A673 (cell line): ENCODE measurements around the gene GALNTL6. TPM values are rescaled to one million over a fixed set of nuclear protein-coding genes. Genes with fewer than 3 reads are reported as not detected.
"Not testable (repeated sequence)": the region's sequence is repeated elsewhere in the genome, so short reads cannot be mapped to it uniquely, and the experiment has no call there.

Experiments used
- BruUV-seq: library from RNA; stranded (reverse); fragments of 400-500 nt; replicated peaks from 2 replicates; lab custom pipeline; 2021; lab: Mats Ljungman, UMichigan
- CTCF ChIA-PET: fragments of 300-600 bp; sonication (Branson Sonifier 250); formaldehyde crosslinking; loops from one replicate; lab custom pipeline; 2022; ENCODE audit warnings: antibody characterized with exemption; lab: Charles Lee
- POLR2A ChIA-PET: fragments of 300-600 bp; sonication (Branson Sonifier 250); formaldehyde crosslinking; loops from one replicate; lab custom pipeline; 2022; ENCODE audit warnings: antibody characterized with exemption; ENCODE audit not compliant: low non-redundant PET; lab: Charles Lee
- DNase-seq: peaks from one replicate; pipeline ENCODE4 v3.0.0-alpha.2; 2015; ENCODE audit warnings: low spot score
- H3K27ac ChIP-seq: fragments of 200-600 bp; sonication (generic); 2 replicates; pipeline ENCODE4 v1.5.1; 2016; ENCODE audit warnings: mixed run types, low read depth, mild to moderate bottlenecking, mixed read lengths, antibody characterized with exemption, low read length; ENCODE audit not compliant: poor library complexity, severe bottlenecking
- H3K27me3 ChIP-seq: fragments of 200-600 bp; sonication (generic); replicated peaks from 2 replicates; pipeline ENCODE4 v1.6.1; 2017; ENCODE audit warnings: mixed run types, low read depth, mild to moderate bottlenecking, mixed read lengths, antibody characterized with exemption, low read length; ENCODE audit not compliant: insufficient read depth, poor library complexity
- H3K36me3 ChIP-seq: fragments of 200-600 bp; sonication (generic); 2 replicates; pipeline ENCODE4 v1.6.1; 2016; ENCODE audit warnings: mixed run types, mild to moderate bottlenecking, mixed read lengths, antibody characterized with exemption, low read length; ENCODE audit not compliant: insufficient read depth, poor library complexity, severe bottlenecking
- H3K4me1 ChIP-seq: fragments of 200-600 bp; sonication (generic); 2 replicates; pipeline ENCODE4 v1.6.1; 2017; ENCODE audit warnings: mixed run types, mild to moderate bottlenecking, mixed read lengths, antibody characterized with exemption, low read length; ENCODE audit not compliant: insufficient read depth, poor library complexity, severe bottlenecking
- H3K4me3 ChIP-seq: fragments of 200-600 bp; sonication (generic); 2 replicates; pipeline ENCODE4 v1.5.1; 2016; ENCODE audit warnings: low read depth, mixed run types, mild to moderate bottlenecking, mixed read lengths, low read length; ENCODE audit not compliant: poor library complexity, severe bottlenecking
- H3K9me3 ChIP-seq: fragments of 200-600 bp; sonication (generic); 2 replicates; pipeline ENCODE4 v1.6.1; 2016; ENCODE audit warnings: mixed run types, low read depth, mild to moderate bottlenecking, mixed read lengths, antibody characterized with exemption, low read length; ENCODE audit not compliant: poor library complexity, severe bottlenecking
- EZH2 ChIP-seq: fragments of 200-600 bp; sonication (generic); IDR thresholded peaks from 2 replicates; pipeline ENCODE4 v1.6.1; 2017; ENCODE audit warnings: borderline replicate concordance, low read depth, mild to moderate bottlenecking, mixed read lengths, antibody characterized with exemption, low read length; ENCODE audit not compliant: poor library complexity, severe bottlenecking
- intact Hi-C: fragments of 100-400 bp; cut with micrococcal nuclease; formaldehyde crosslinking; loops from one replicate; pipeline ENCODE4 v1.10.0; 2022; ENCODE audit not compliant: unreplicated experiment
- total RNA-seq: library from RNA; stranded (reverse); gene quantifications from 2 replicates; pipeline ENCODE4 v1.2.3, GENCODE V29; 2021
- TF ChIP-seq, protein P1 (sequence below): fragments of 300-800, 200-600 bp; sonication (generic); conservative IDR thresholded peaks from 2 replicates; pipeline ENCODE4 v1.5.1; 2017; ENCODE audit warnings: low read depth, mild to moderate bottlenecking, antibody characterized with exemption, low read length, moderate library complexity, mixed read lengths

GALNTL6 gene
- total RNA-seq, 1 experiment from 2014 or later: 0.30 TPM

DNA sequence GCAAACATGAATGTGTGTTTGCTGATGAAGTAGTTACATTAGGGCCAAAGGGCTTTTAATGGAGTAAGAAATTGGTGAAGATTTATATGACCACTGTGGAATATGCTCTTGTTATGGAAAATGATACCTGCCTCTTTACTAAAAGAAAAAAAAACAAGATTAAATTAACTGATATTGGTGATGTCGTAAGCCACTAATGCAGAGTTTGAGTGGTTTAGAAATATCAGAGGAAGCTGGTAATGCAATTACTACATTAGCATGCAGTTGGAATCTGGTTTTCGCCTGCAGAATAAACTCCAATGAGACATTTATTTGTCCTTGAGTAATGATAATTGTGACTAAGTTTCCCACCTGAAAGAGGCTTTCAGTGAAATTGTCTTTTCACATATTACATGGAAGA, 597.9 kb downstream of the GALNTL6 start:
- no peak overlapping the region for H3K27ac ChIP-seq
- H3K36me3 ChIP-seq: no peaks in the 10 kb centered on the region
- DNase-seq: no peak
- ChIA-PET POLR2A (no interaction called here), CTCF (no interaction called here)
- no peaks in the 10 kb centered on the region for H3K9me3 ChIP-seq
- no peak overlapping the region for H3K4me3 ChIP-seq
- no TSS peak for BruUV-seq
- TF ChIP-seq, protein P1, sequence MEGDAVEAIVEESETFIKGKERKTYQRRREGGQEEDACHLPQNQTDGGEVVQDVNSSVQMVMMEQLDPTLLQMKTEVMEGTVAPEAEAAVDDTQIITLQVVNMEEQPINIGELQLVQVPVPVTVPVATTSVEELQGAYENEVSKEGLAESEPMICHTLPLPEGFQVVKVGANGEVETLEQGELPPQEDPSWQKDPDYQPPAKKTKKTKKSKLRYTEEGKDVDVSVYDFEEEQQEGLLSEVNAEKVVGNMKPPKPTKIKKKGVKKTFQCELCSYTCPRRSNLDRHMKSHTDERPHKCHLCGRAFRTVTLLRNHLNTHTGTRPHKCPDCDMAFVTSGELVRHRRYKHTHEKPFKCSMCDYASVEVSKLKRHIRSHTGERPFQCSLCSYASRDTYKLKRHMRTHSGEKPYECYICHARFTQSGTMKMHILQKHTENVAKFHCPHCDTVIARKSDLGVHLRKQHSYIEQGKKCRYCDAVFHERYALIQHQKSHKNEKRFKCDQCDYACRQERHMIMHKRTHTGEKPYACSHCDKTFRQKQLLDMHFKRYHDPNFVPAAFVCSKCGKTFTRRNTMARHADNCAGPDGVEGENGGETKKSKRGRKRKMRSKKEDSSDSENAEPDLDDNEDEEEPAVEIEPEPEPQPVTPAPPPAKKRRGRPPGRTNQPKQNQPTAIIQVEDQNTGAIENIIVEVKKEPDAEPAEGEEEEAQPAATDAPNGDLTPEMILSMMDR: no peak
- no peak for TF ChIP-seq EZH2
- intact Hi-C loops: no loop called here
- H3K4me1 ChIP-seq: no peaks in the 10 kb centered on the region
- H3K27me3 ChIP-seq: no peaks in the 10 kb centered on the region

DNA sequence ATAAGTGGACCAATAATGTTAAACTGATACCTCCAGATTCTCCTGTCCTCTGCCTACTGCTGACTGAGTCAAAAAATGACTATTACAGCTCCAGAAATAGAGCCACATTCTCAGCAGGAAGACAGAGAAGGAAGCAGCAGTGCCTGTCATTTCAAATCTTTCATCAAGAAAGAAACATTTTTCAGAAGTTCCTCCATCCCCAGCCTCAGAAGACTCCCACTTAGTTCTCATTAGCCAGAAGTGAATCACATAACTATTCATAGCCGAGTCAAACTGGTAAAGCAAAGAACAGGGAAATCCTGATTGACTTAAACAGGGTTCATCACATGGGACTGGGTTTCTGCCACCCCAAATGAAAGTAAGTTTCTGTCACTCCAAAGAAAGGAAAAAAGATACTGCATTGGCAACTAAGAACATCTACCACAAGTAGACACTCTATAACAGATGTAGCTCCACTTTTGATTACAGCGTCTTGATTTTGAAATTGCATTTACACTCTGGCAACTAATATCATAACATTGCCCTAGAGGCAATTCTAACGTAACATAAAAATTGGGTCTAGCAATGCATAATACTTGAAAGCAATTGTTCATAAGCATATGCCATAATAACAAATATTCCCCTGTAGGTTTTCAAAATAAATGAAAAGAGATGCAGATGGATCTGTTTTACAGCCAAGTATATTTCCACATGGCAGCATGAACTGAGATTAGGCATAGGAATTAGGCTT, 599.8 kb downstream of the GALNTL6 start:
- intact Hi-C loops: no loop called here
- no peaks in the 10 kb centered on the region for H3K4me1 ChIP-seq
- DNase-seq: no peak
- no peak overlapping the region for H3K27ac ChIP-seq
- H3K27me3 ChIP-seq: no peaks in the 10 kb centered on the region
- H3K4me3 ChIP-seq: no peak overlapping the region
- CTCF ChIA-PET: no interaction called here
- no peaks in the 10 kb centered on the region for H3K36me3 ChIP-seq
- TF ChIP-seq, protein P1: no peak
- TF ChIP-seq EZH2: no peak
- BruUV-seq: no TSS peak
- POLR2A ChIA-PET: no interaction called here
- no peaks in the 10 kb centered on the region for H3K9me3 ChIP-seq

DNA sequence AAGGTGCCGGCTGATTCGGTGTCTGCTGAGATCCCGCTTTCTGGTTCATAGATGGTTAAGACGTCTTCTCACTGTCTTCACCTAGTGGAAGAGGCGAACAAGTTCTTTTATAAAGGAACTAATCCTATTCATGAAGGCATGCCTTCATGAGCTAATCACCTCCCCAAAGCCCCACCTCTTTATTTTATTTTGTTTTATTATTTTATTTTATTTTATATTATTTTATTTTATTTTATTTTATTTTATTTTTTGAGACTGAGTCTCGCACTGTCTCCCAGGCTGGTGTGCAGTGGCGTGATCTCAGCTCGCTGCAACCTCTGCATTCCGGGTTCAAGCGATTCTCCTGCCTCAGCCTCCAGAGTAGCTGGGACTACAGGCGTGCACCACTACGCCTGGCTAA, 615.8 kb downstream of the GALNTL6 start:
- H3K4me3 ChIP-seq, intact Hi-C loops, POLR2A ChIA-PET, BruUV-seq, H3K27me3 ChIP-seq, H3K4me1 ChIP-seq, H3K9me3 ChIP-seq, CTCF ChIA-PET, H3K36me3 ChIP-seq, DNase-seq, H3K27ac ChIP-seq: not testable (repeated sequence)

DNA sequence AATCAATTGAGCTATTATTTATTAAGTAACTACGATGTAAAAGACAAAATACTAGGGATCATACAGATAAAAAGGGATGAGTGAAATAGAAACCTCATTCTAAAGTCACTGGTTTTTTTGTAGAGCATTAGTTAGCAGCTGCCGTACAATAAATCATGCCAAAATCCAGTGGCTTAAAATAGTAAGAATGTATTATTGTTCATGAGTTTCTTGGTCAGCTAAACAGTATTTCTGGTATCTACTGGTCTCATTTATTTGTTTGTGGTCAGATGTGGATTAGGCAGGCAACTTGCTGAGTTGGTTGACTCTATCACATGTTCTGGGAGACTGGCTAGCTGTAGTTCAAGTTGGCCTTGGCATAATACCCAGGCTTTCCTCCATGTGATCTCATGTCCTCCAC, 667.3 kb downstream of the GALNTL6 start:
- DNase-seq: no peak
- Histone ChIP-seq H3K27me3 (no peaks in the 10 kb centered on the region), H3K4me3 (no peak overlapping the region), H3K4me1 (no peaks in the 10 kb centered on the region), H3K9me3 (no peaks in the 10 kb centered on the region), H3K36me3 (no peaks in the 10 kb centered on the region), H3K27ac (no peak overlapping the region)
- CTCF ChIA-PET: no interaction called here
- BruUV-seq: no TSS peak
- TF ChIP-seq, protein P1: no peak
- TF ChIP-seq EZH2: no peak
- intact Hi-C loops: no loop called here
- POLR2A ChIA-PET: interaction anchor here (0.6 kb wide), 1 partner anchor 194 kb away, joined by 6 read pairs; no protein-coding TSS in a partner anchor
